ENCODE data around the gene TIMP3. TPM values are rescaled to one million over a fixed set of nuclear protein-coding genes. Genes with fewer than 3 reads are reported as not detected.
"Not testable (repeated sequence)": the region's sequence is repeated elsewhere in the genome, so short reads cannot be mapped to it uniquely, and the experiment has no call there.

The TIMP3 gene
- total RNA-seq (2014; rRNA removed; shearing (Covaris generic)): 25.4 and 26.1 TPM in 2 replicates

GRCh38 chr22:32801537-32802236 is at the start of gene TIMP3:
Gene TIMP3, plus strand, starts transcription at chr22:32801705. Its CDS starts 297 bp downstream, at chr22:32802002.
- peak; percentile 81 for DNase-seq (ENCODE audit: low read depth)

- no peak for DNase-seq (ENCODE audit: low read depth)
Measured at GRCh38 chr22:32752326-32752725, 49.2 kb upstream of the TIMP3 start.

GRCh38 chr22:32752816-32753520 is 48.5 kb upstream of the TIMP3 start:
- DNase-seq (ENCODE audit: low read depth): peak; percentile 69

GRCh38 chr22:32753591-32753990 is 47.9 kb upstream of the TIMP3 start:
- no peak for DNase-seq (ENCODE audit: low read depth)

GRCh38 chr22:32754413-32755041 is 47.0 kb upstream of the TIMP3 start:
- no peak for DNase-seq (ENCODE audit: low read depth)

- DNase-seq (ENCODE audit: low read depth): not testable (repeated sequence)
Measured at GRCh38 chr22:32757086-32757762, 44.3 kb upstream of the TIMP3 start.

- DNase-seq (ENCODE audit: low read depth): no peak
Measured at GRCh38 chr22:32758866-32759385, 42.6 kb upstream of the TIMP3 start.

GRCh38 chr22:32760396-32760795 is 41.1 kb upstream of the TIMP3 start:
- DNase-seq (ENCODE audit: low read depth): no peak

- DNase-seq (ENCODE audit: low read depth): no peak
Measured at GRCh38 chr22:32760815-32761214, 40.7 kb upstream of the TIMP3 start.

GRCh38 chr22:32761251-32761903 is 40.1 kb upstream of the TIMP3 start:
- DNase-seq (ENCODE audit: low read depth): peak; percentile 73

- peak; percentile 63 for DNase-seq (ENCODE audit: low read depth)
Measured at GRCh38 chr22:32764330-32765131, 37.0 kb upstream of the TIMP3 start.

- peak; percentile 56 for DNase-seq (ENCODE audit: low read depth)
Measured at GRCh38 chr22:32765132-32765618, 36.3 kb upstream of the TIMP3 start.

GRCh38 chr22:32771756-32772155 is 29.7 kb upstream of the TIMP3 start:
- no peak for DNase-seq (ENCODE audit: low read depth)

GRCh38 chr22:32775957-32776356 is 25.5 kb upstream of the TIMP3 start:
- DNase-seq (ENCODE audit: low read depth): no peak

- no peak for DNase-seq (ENCODE audit: low read depth)
Measured at GRCh38 chr22:32776397-32776796, 25.1 kb upstream of the TIMP3 start.

GRCh38 chr22:32776802-32777201 is 24.7 kb upstream of the TIMP3 start:
- no peak for DNase-seq (ENCODE audit: low read depth)

- no peak for DNase-seq (ENCODE audit: low read depth)
Measured at GRCh38 chr22:32777987-32778386, 23.5 kb upstream of the TIMP3 start.

GRCh38 chr22:32780726-32781310 is 20.7 kb upstream of the TIMP3 start:
- DNase-seq (ENCODE audit: low read depth): no peak

GRCh38 chr22:32781695-32782094 is 19.8 kb upstream of the TIMP3 start:
- no peak for DNase-seq (ENCODE audit: low read depth)
